Panc1 (cell line): Measurements from ENCODE around the gene EHD4.

Source experiments
- CTCF ChIP-seq: fragments of 450-650 bp; IDR thresholded peaks from 2 replicates; pipeline ENCODE4 v1.5.1; 2017; ENCODE audit warnings: mild to moderate bottlenecking
- TCF7L2 ChIP-seq: IDR thresholded peaks from 2 replicates; pipeline ENCODE4 v1.6.1; 2011; ENCODE audit warnings: mild to moderate bottlenecking, low read depth, low read length, inconsistent platforms

DNA sequence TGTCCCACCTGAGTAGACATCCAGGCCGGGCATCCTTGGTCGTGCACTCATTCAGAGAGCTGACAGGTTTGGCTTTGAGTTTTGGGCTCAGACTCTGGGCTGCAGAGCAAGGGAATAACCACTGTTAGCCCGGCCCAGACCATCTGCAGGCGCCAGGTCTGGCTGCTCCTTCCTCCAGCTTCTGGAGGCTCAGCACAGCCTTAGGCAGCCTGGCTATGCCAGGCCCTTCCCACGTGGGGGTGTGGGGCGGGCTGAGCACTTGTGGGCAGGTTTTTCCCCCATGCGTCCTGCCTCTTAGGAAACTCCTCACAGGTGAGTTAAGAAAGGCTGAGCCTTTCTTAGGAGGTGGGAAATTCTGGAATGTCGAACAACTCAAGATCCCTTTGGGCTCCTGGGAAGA, 122.5 kb downstream of the EHD4 start:
- TF ChIP-seq CTCF (no peak), TCF7L2 (no peak)
